KMS-11 (cell line): ENCODE measurements around the gene RNF166.

Source experiments
- H2AFZ ChIP-seq: fragments of 200-600 bp; sonication (generic); 2 replicates; pipeline ENCODE4 v1.6.1; 2016; ENCODE audit warnings: antibody characterized with exemption, mixed run types, low read depth
- H3K27ac ChIP-seq: fragments of 200-600 bp; sonication (generic); 2 replicates; pipeline ENCODE4 v1.6.1; 2016; ENCODE audit warnings: mild to moderate bottlenecking, mixed run types
- H3K27me3 ChIP-seq: fragments of 200-600 bp; sonication (generic); 2 replicates; pipeline ENCODE4 v1.6.1; 2017; ENCODE audit warnings: mild to moderate bottlenecking, low read depth, mixed run types, moderate library complexity; ENCODE audit not compliant: insufficient read depth
- H3K36me3 ChIP-seq: fragments of 200-600 bp; sonication (generic); 2 replicates; pipeline ENCODE4 v1.6.1; 2017; ENCODE audit warnings: mild to moderate bottlenecking, mixed run types; ENCODE audit not compliant: insufficient read depth
- H3K4me1 ChIP-seq: fragments of 200-600 bp; sonication (generic); 2 replicates; pipeline ENCODE4 v1.6.1; 2016; ENCODE audit warnings: mild to moderate bottlenecking, low read depth, mixed run types; ENCODE audit not compliant: poor library complexity, severe bottlenecking
- H3K4me2 ChIP-seq: fragments of 200-600 bp; sonication (generic); 2 replicates; pipeline ENCODE4 v1.7.0; 2016; ENCODE audit warnings: mild to moderate bottlenecking, mixed run types
- H3K4me3 ChIP-seq: fragments of 200-600 bp; sonication (generic); IDR thresholded peaks from 2 replicates; pipeline ENCODE4 v1.6.1; 2017; ENCODE audit warnings: low read depth, low read length, mixed read lengths; ENCODE audit not compliant: insufficient read depth
- H3K79me2 ChIP-seq: fragments of 200-600 bp; sonication (generic); 2 replicates; pipeline ENCODE4 v1.6.1; 2016; ENCODE audit warnings: low read depth, mixed run types; ENCODE audit not compliant: insufficient read depth
- H3K9ac ChIP-seq: fragments of 200-600 bp; sonication (generic); 2 replicates; pipeline ENCODE4 v1.6.1; 2016; ENCODE audit warnings: mild to moderate bottlenecking, mixed run types
- H4K20me1 ChIP-seq: fragments of 200-600 bp; sonication (generic); 2 replicates; pipeline ENCODE4 v1.6.1; 2016; ENCODE audit warnings: mild to moderate bottlenecking, mixed run types; ENCODE audit not compliant: insufficient read depth
- TF ChIP-seq, protein P1 (sequence below): fragments of 200-600 bp; sonication (generic); conservative IDR thresholded peaks from 2 replicates; pipeline ENCODE4 v1.6.1; 2017; ENCODE audit warnings: low read depth, mild to moderate bottlenecking, antibody characterized with exemption, low read length, moderate library complexity, mixed read lengths

RNF166 gene

DNA sequence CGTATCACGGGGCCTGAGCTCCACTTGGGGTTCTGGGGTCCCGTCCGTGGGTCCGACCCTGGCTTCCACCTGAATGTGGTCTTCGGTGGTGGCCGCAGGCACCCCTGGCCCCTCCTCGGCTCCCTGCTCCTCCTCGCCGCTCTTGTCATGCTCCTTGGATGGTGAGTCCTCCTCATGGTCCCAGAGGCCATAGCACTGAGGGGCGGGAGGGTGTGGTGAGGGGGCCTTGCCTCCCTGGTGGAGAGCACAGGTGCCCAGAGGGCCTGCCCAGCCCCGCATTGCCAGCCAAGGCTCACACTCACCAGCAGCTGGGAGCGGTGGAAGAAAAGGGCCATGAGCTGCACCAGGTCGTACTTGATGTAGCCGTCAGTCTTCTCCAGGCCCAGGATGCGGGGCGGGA is 15.0 kb upstream of the RNF166 start:
- H3K79me2 ChIP-seq = no peaks in the 10 kb centered on the region
- peaks cover 14% of the 10 kb centered on the region for H3K36me3 ChIP-seq
- no peak overlapping the region for H2AFZ ChIP-seq
- H4K20me1 ChIP-seq = no peaks in the 10 kb centered on the region
- H3K27ac ChIP-seq = no peak overlapping the region
- TF ChIP-seq, protein P1, sequence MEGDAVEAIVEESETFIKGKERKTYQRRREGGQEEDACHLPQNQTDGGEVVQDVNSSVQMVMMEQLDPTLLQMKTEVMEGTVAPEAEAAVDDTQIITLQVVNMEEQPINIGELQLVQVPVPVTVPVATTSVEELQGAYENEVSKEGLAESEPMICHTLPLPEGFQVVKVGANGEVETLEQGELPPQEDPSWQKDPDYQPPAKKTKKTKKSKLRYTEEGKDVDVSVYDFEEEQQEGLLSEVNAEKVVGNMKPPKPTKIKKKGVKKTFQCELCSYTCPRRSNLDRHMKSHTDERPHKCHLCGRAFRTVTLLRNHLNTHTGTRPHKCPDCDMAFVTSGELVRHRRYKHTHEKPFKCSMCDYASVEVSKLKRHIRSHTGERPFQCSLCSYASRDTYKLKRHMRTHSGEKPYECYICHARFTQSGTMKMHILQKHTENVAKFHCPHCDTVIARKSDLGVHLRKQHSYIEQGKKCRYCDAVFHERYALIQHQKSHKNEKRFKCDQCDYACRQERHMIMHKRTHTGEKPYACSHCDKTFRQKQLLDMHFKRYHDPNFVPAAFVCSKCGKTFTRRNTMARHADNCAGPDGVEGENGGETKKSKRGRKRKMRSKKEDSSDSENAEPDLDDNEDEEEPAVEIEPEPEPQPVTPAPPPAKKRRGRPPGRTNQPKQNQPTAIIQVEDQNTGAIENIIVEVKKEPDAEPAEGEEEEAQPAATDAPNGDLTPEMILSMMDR = no peak
- H3K9ac ChIP-seq = no peak overlapping the region
- no peak overlapping the region for H3K4me2 ChIP-seq
- H3K4me1 ChIP-seq = no peaks in the 10 kb centered on the region
- H3K4me3 ChIP-seq = no peak overlapping the region
- H3K27me3 ChIP-seq = no peaks in the 10 kb centered on the region

DNA sequence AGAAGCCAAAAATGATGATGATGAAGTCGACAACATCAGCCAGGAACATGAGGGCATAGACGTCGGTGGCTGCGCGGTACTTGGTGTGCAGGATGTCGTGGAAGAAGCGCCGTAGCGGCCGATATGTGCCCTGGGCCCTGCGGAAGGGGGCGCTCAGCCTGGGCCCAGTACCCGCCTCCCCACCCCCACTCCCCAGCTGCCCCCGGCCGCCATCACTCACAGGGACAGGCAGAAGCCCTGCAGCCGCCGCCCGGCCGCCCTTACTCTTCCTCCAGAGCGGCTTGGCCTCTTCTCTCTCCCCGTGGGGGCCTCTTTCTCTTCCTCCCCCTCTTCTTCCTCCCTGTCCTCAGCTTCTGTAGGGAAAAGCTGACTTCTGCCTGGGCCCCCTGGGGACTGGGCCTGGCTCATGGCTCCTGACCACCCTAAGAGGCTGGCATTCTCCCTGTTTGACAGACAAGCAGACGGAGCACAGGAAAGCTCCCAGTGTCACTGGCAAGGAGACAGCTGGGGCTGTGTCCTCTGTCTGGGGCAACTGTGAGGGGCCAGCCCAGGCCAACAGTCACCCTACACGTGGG is 14.3 kb upstream of the RNF166 start:
- Histone ChIP-seq H3K36me3 (peaks cover 14% of the 10 kb centered on the region), H3K9ac (no peak overlapping the region), H2AFZ (no peak overlapping the region), H3K4me3 (no peak overlapping the region), H3K79me2 (no peaks in the 10 kb centered on the region), H3K4me1 (no peaks in the 10 kb centered on the region), H3K27ac (no peak overlapping the region), H4K20me1 (no peaks in the 10 kb centered on the region), H3K4me2 (no peak overlapping the region), H3K27me3 (no peaks in the 10 kb centered on the region)
- TF ChIP-seq, protein P1 = no peak

DNA sequence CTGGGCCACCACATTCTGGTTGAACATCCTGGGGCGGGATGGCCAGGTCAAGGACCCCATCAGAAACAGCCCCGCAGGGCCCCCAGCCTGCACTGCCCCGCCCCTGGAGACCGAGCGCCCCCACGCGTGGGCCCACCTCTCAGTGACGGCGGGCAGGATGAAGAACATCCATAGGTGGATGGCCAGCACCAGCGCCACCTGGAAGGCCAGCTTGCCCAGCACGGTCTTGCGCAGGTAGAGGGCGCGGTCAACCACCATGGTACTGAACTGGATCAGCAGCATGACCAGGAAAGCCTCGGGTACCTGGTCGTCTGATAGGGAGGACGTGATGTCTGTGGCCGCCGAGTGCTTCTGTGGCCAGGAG is 13.7 kb upstream of the RNF166 start:
- no peak overlapping the region for H3K9ac ChIP-seq
- no peak overlapping the region for H3K27ac ChIP-seq
- H4K20me1 ChIP-seq = no peaks in the 10 kb centered on the region
- no peak overlapping the region for H3K4me2 ChIP-seq
- no peak overlapping the region for H3K4me3 ChIP-seq
- no peak overlapping the region for H2AFZ ChIP-seq
- H3K36me3 ChIP-seq = peaks cover 14% of the 10 kb centered on the region
- TF ChIP-seq, protein P1 = no peak
- no peaks in the 10 kb centered on the region for H3K4me1 ChIP-seq
- H3K79me2 ChIP-seq = no peaks in the 10 kb centered on the region
- no peaks in the 10 kb centered on the region for H3K27me3 ChIP-seq

DNA sequence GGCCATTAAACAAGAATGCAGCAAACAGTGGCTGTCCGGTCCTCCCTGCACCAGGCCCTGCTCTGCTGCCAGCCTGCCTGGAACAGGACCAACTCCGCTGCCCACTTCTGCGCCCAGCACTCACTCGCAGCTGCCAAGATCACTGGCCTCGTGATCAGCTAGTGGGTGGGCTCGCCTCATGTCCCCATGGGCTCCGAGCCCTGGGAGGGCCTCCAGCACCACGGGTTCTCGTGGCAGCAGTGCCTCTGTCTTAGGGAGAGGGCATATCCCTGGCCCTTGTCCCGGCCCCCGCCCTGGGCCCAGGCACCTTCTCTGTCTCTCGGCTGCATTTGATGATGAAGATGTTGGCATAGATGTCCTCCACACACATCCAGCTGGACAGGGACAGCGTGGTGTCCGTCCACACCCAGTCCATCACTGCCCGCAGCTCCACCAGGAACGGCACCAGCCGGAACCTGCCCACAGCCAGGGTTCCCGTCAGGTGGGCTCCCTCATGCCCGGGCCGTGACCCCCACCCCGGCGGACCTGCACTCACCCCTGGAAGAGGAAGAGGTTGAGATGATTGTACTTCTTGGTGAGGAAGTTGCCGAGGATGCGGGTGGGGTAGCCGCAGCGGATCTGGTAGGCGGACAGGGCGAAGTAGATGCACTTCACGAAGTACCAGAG is 13.2 kb upstream of the RNF166 start:
- no peaks in the 10 kb centered on the region for H4K20me1 ChIP-seq
- H3K4me1 ChIP-seq = no peaks in the 10 kb centered on the region
- no peaks in the 10 kb centered on the region for H3K79me2 ChIP-seq
- H3K4me2 ChIP-seq = no peak overlapping the region
- H3K36me3 ChIP-seq = peaks cover 14% of the 10 kb centered on the region
- H3K27ac ChIP-seq = no peak overlapping the region
- no peak overlapping the region for H2AFZ ChIP-seq
- no peaks in the 10 kb centered on the region for H3K27me3 ChIP-seq
- TF ChIP-seq, protein P1 = no peak
- no peak overlapping the region for H3K9ac ChIP-seq
- H3K4me3 ChIP-seq = no peak overlapping the region
